Measurements from ENCODE around the gene SESN2. TPM values are rescaled to one million over a fixed set of nuclear protein-coding genes. Genes with fewer than 3 reads are reported as not detected.
A peak's percentile ranks its signal among the peaks of the same experiment; 100 is the strongest.

The SESN2 gene
- polyA plus RNA-seq, 2 of the 4 experiments (the other 2 are of a cell fraction) = 5.2 to 16.6 TPM

DNA sequence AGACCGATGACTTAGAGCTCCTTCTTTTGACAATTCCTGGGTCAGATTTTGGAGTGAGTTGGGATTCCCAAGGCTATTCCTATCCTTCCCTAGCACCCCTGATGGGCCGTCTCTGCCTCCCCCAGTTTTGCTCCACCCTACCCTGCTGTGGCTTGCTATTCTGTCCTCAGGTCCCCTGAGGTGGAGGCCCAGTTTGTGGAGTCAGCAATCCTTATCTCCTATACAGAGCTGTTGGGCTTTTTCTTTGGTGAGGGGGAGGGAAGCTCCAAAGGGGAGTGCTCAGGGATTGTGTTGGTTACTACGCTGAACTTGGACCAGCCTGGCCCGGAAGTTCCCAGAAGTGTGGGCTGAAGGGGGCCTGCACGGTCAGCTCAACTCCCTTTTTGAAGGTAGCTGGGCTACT lies 7.6 kb downstream of the SESN2 start:
- CTCF ChIA-PET = interaction anchor here (1.3 to 1.4 kb wide), 2 partner anchors 12 to 18 kb away, joined by 4 to 8 read pairs; no protein-coding TSS in a partner anchor
- DNase-seq (ENCODE audit: low read depth in 1 of 2, low spot score in 1 of 2) (no peak), ATAC-seq (no peak), FAIRE-seq (no peak)
- Histone ChIP-seq H3K4me3 (no peak overlapping the region), H3K4me1 (peaks cover 44% of the 10 kb centered on the region), H3K27ac (no peak overlapping the region), H3K9me3 (no peaks in the 10 kb centered on the region), H3K4me2 (no peak overlapping the region)
- peak; percentile 18 for TF ChIP-seq MAFK (IDR thresholded peaks at IDR 0.05; ENCODE audit: partially characterized antibody)
- TF ChIP-seq, protein P1, sequence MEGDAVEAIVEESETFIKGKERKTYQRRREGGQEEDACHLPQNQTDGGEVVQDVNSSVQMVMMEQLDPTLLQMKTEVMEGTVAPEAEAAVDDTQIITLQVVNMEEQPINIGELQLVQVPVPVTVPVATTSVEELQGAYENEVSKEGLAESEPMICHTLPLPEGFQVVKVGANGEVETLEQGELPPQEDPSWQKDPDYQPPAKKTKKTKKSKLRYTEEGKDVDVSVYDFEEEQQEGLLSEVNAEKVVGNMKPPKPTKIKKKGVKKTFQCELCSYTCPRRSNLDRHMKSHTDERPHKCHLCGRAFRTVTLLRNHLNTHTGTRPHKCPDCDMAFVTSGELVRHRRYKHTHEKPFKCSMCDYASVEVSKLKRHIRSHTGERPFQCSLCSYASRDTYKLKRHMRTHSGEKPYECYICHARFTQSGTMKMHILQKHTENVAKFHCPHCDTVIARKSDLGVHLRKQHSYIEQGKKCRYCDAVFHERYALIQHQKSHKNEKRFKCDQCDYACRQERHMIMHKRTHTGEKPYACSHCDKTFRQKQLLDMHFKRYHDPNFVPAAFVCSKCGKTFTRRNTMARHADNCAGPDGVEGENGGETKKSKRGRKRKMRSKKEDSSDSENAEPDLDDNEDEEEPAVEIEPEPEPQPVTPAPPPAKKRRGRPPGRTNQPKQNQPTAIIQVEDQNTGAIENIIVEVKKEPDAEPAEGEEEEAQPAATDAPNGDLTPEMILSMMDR (IDR thresholded peaks at IDR 0.05) = no peak
- TF ChIP-seq, protein P2, sequence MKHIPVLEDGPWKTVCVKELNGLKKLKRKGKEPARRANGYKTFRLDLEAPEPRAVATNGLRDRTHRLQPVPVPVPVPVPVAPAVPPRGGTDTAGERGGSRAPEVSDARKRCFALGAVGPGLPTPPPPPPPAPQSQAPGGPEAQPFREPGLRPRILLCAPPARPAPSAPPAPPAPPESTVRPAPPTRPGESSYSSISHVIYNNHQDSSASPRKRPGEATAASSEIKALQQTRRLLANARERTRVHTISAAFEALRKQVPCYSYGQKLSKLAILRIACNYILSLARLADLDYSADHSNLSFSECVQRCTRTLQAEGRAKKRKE (CRISPR knock-in tag; IDR thresholded peaks at IDR 0.05; ENCODE audit: low read depth) = no peak
- POLR2A ChIA-PET = interaction anchor here (1.2 kb wide), 1 partner anchor 18 kb away, joined by 4 read pairs; no protein-coding TSS in a partner anchor
- WGBS (ENCODE audit: missing lambda C conversion rate) = 91% methylated on average over 4 of the region's 5 CpGs

DNA sequence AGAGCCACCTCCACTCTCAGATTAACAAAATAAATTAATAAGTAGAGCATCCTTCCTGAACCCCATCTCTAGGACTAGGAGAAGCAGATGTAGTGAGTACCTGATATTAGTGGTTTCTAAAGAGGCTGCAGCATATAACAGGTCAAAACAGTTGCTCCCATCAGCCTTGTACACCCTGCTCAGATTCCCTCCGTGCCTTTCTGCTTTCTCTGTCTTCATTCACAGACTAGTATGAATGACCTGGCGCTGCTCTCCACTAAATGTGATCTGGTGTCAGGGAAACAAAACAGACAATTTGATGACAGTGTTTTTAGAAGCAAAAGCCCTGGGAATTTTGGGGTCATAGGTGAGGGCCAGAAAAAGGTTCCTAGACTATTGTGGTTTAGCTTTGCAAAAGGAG lies 8.3 kb downstream of the SESN2 start:
- FAIRE-seq (no peak), DNase-seq (ENCODE audit: low read depth in 1 of 2, low spot score in 1 of 2) (no peak), ATAC-seq (no peak)
- POLR2A ChIA-PET = no interaction called here
- no peak overlapping the region for H3K4me3 ChIP-seq
- peaks cover 38% of the 10 kb centered on the region for H3K4me1 ChIP-seq
- no peak overlapping the region for H3K4me2 ChIP-seq
- H3K27ac ChIP-seq = no peak overlapping the region
- no peaks in the 10 kb centered on the region for H3K9me3 ChIP-seq
- WGBS (ENCODE audit: missing lambda C conversion rate) = 96% methylated on average over 2 of the region's 2 CpGs
- CTCF ChIA-PET = no interaction called here
- no peak for TF ChIP-seq JUN (IDR thresholded peaks at IDR 0.05)
- no peak for TF ChIP-seq EHMT2 (IDR thresholded peaks at IDR 0.05; ENCODE audit: low read depth)
- no peak for TF ChIP-seq POLR2AphosphoS2 (conservative IDR thresholded peaks at IDR 0.05; ENCODE audit: low read length)
- no peak for TF ChIP-seq MAZ (IDR thresholded peaks at IDR 0.05; ENCODE audit: borderline replicate concordance, low read depth, low read length)
- TF ChIP-seq EHF (CRISPR knock-in tag; IDR thresholded peaks at IDR 0.05) = no peak
- no peak for TF ChIP-seq JUNB (IDR thresholded peaks at IDR 0.05)
- no peak for TF ChIP-seq EP300 (IDR thresholded peaks at IDR 0.05)

DNA sequence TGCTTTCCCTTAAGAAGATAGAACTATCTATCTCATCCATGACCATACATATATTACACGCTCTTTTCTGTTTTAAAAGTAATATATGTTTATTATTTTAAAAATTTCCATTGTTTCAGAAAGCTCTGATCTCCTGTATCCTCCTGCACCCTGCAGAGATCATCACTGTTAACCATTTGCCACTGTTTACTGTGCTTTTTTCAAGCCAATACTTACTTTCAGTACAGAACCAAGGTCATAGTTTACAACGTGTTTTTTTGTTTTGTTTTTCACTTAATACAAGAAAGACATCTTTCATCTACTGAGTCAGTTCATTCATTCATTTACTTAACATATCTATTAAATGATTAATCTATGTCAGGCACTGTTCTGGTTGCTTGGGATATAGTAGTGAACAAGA lies 10.2 kb downstream of the SESN2 start:
- Histone ChIP-seq H3K9me3 (no peaks in the 10 kb centered on the region), H3K4me3 (no peak overlapping the region), H3K4me1 (peaks cover 20% of the 10 kb centered on the region; the same call in 2 of the 3 replicates), H3K4me2 (no peak overlapping the region), H3K27ac (no peak overlapping the region)
- POLR2A ChIA-PET = no interaction called here
- no peak for DNase-seq (ENCODE audit: low read depth in 1 of 2, low spot score in 1 of 2)
- whole genome bisulfite sequencing (ENCODE audit: missing lambda C conversion rate) = 48% methylated on average over 2 of the region's 2 CpGs
- FAIRE-seq = no peak
- TF ChIP-seq TP53 (CRISPR knock-in tag; IDR thresholded peaks at IDR 0.05) (no peak), KDM1A (IDR thresholded peaks at IDR 0.05; ENCODE audit: low read depth) (no peak), ZSCAN20 (CRISPR knock-in tag; IDR thresholded peaks at IDR 0.05) (no peak), FOSB (CRISPR knock-in tag; IDR thresholded peaks at IDR 0.05) (no peak), HOXB13 (CRISPR knock-in tag; IDR thresholded peaks at IDR 0.05; ENCODE audit: low read depth) (no peak), SREBF2 (IDR thresholded peaks at IDR 0.05) (no peak), JUNB (IDR thresholded peaks at IDR 0.05) (no peak), NPAS2 (CRISPR knock-in tag; IDR thresholded peaks at IDR 0.05; ENCODE audit: borderline replicate concordance) (no peak), SMC3 (IDR thresholded peaks at IDR 0.05) (no peak), TFCP2L1 (CRISPR knock-in tag; IDR thresholded peaks at IDR 0.05) (no peak), ESRRA (IDR thresholded peaks at IDR 0.05; ENCODE audit: borderline replicate concordance, low read length) (no peak), GATA3 (IDR thresholded peaks at IDR 0.05; ENCODE audit: borderline replicate concordance) (no peak), EP300 (IDR thresholded peaks at IDR 0.05) (no peak), POLR2A (IDR thresholded peaks at IDR 0.05; ENCODE audit: low read length) (no peak), ZC3H11A (IDR thresholded peaks at IDR 0.05) (no peak), HOXB5 (CRISPR knock-in tag; IDR thresholded peaks at IDR 0.05) (no peak)
- TF ChIP-seq, protein P3, sequence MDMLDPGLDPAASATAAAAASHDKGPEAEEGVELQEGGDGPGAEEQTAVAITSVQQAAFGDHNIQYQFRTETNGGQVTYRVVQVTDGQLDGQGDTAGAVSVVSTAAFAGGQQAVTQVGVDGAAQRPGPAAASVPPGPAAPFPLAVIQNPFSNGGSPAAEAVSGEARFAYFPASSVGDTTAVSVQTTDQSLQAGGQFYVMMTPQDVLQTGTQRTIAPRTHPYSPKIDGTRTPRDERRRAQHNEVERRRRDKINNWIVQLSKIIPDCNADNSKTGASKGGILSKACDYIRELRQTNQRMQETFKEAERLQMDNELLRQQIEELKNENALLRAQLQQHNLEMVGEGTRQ (IDR thresholded peaks at IDR 0.05) = no peak
- TF ChIP-seq, protein P4, sequence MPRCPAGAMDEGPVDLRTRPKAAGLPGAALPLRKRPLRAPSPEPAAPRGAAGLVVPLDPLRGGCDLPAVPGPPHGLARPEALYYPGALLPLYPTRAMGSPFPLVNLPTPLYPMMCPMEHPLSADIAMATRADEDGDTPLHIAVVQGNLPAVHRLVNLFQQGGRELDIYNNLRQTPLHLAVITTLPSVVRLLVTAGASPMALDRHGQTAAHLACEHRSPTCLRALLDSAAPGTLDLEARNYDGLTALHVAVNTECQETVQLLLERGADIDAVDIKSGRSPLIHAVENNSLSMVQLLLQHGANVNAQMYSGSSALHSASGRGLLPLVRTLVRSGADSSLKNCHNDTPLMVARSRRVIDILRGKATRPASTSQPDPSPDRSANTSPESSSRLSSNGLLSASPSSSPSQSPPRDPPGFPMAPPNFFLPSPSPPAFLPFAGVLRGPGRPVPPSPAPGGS (IDR thresholded peaks at IDR 0.05) = no peak
- CTCF ChIA-PET = no interaction called here
- no peak for ATAC-seq

Measured in A549 (cell line).